Breast epithelium (tissue), 4 donors: Measurements from ENCODE around the gene PHF12. TPM values are rescaled to one million over a fixed set of nuclear protein-coding genes. Genes with fewer than 3 reads are reported as not detected.

Experiments used
- DNase-seq, 2 donors: peaks; one replicate each; pipeline ENCODE4 v3.0.0-alpha.2; 2019; ENCODE audit warnings: low spot score in 2 of 2
- H3K27ac ChIP-seq, 2 donors: fragments of 200-600 bp; sonication (generic) in 1 of 2; one replicate each; pipeline ENCODE4 v1.5.1; 2016 to 2019; ENCODE audit warnings: mild to moderate bottlenecking in 1 of 2
- H3K27me3 ChIP-seq, 2 donors: fragments of 200-600 bp; sonication (generic) in 1 of 2; one replicate each; pipeline versions ENCODE4 v1.5.1 to v1.6.0; 2017 to 2019; ENCODE audit warnings: control low read depth in 1 of 2, mild to moderate bottlenecking in 1 of 2
- H3K36me3 ChIP-seq: fragments of 200-600 bp; one replicate; pipeline ENCODE4 v1.5.1; 2019
- H3K4me1 ChIP-seq, 2 donors: fragments of 200-600 bp; sonication (generic); one replicate each; pipeline ENCODE4 v1.5.1; 2016 to 2019; ENCODE audit warnings: control low read depth in 1 of 2
- H3K4me3 ChIP-seq, 3 donors: fragments of 200-600 bp; sonication (generic); 1 replicate in 2 of 3; 2 replicates in 1 of 3; pipeline ENCODE4 v1.5.1; 2016 to 2019; ENCODE audit warnings: mild to moderate bottlenecking in 3 of 3, moderate library complexity in 2 of 3
- H3K9me3 ChIP-seq, 2 donors: fragments of 200-600 bp; sonication (generic) in 1 of 2; one replicate each; pipeline ENCODE4 v1.5.1; 2016 to 2019; ENCODE audit warnings: control low read depth in 1 of 2
- POLR2A ChIP-seq: fragments of 450-650 bp; IDR thresholded peaks from one replicate; pipeline ENCODE4 v1.6.1; 2016; ENCODE audit warnings: antibody characterized with exemption, mild to moderate bottlenecking, moderate library complexity
- POLR2AphosphoS5 ChIP-seq, 3 donors: sonication (generic); formaldehyde crosslinking; IDR thresholded peaks; one replicate each; pipeline ENCODE4 v1.6.1; 2017; ENCODE audit warnings: antibody characterized with exemption in 3 of 3
- intact Hi-C: fragments of 100-400 bp; cut with DNase I; formaldehyde crosslinking; loops from one replicate; pipeline ENCODE4 v1.15.1; 2023; ENCODE audit warnings: low total_unique reads
- total RNA-seq, 3 donors: library from RNA; depleted of rRNA; stranded (reverse); fragments of >200 nt; gene quantifications; one replicate each; pipeline ENCODE4 v1.1.0, GENCODE V29; 2016
- TF ChIP-seq, protein P1 (sequence below), 3 donors: fragments of 450-650 bp; IDR thresholded peaks; one replicate each; pipeline ENCODE4 v1.5.1; 2016 to 2017; ENCODE audit warnings: antibody characterized with exemption in 3 of 3, mild to moderate bottlenecking in 3 of 3, moderate library complexity in 3 of 3

PHF12 gene
- total RNA-seq, 3 donors from 2014 or later = 32.2 to 42.9 (median 40.3) TPM

DNA sequence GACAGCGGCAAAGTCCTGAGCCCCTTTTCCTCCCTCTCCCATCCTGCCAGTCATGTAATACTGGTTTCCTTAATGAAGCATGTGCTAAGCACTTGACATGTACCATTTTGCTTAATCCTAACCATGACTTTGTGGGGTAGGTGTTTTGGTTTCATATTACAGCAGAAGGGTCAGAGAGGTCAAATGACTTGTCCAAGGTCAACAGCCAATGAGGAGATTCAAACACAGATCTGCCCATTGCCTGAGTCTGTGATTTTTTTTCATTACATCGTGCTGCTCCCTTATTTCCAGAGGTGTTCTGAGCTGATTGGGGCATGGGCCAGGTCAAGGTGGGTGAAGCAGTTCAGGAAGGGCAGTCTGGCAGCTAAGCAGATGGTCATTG, 17.6 kb upstream of the PHF12 start:
- Histone ChIP-seq H3K4me3 (no peak overlapping the region), H3K27me3 (peaks cover 0 to 9% of the 10 kb centered on the region in 2 donors), H3K36me3 (no peaks in the 10 kb centered on the region), H3K27ac (no peak overlapping the region), H3K4me1 (no peaks in the 10 kb centered on the region), H3K9me3 (no peaks in the 10 kb centered on the region)
- intact Hi-C loops = loop anchor here (5.0 kb wide), 1 partner anchor 148 kb away; no protein-coding TSS in a partner anchor
- DNase-seq = no peak
- TF ChIP-seq, protein P1, sequence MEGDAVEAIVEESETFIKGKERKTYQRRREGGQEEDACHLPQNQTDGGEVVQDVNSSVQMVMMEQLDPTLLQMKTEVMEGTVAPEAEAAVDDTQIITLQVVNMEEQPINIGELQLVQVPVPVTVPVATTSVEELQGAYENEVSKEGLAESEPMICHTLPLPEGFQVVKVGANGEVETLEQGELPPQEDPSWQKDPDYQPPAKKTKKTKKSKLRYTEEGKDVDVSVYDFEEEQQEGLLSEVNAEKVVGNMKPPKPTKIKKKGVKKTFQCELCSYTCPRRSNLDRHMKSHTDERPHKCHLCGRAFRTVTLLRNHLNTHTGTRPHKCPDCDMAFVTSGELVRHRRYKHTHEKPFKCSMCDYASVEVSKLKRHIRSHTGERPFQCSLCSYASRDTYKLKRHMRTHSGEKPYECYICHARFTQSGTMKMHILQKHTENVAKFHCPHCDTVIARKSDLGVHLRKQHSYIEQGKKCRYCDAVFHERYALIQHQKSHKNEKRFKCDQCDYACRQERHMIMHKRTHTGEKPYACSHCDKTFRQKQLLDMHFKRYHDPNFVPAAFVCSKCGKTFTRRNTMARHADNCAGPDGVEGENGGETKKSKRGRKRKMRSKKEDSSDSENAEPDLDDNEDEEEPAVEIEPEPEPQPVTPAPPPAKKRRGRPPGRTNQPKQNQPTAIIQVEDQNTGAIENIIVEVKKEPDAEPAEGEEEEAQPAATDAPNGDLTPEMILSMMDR (IDR thresholded peaks at IDR 0.05) = no peak

DNA sequence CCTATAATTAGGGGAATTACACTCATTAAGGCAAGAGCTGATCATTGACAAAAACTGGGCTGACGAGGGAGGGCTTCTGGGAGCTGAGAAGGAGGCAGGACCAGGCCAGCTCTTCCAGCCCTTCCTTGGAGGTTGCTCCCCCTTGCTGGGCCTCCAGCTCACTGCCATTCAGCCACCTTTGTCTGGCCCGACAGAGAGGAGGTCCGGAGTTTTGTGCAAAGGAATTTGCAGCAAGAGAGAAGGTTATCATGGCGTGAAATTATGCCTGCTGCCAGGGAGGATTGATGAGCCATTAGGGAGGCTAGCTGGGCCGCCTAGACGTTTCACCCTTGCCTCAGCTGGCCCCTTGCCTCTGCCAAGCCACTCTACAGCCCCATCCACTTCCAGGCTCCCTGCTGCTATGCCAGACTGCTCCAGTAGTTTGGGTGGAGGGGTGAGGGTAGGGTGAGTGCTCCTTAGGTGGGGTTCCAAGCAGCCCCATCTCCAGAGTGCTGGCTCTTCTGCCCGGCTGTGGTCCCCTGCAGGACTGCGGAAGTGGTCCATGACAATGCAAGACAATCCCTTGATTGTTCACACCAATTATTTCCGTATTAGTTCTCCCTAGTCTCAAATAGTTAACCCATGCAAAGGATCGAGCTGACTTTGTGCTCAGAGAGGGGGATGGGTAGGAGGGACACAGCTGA, 17.1 kb upstream of the PHF12 start:
- H3K27ac ChIP-seq = no peak overlapping the region
- no peak for DNase-seq
- intact Hi-C loops = loop anchor here (5.0 kb wide), 1 partner anchor 149 kb away; no protein-coding TSS in a partner anchor
- H3K4me3 ChIP-seq = no peak overlapping the region
- no peak for TF ChIP-seq POLR2AphosphoS5 (IDR thresholded peaks at IDR 0.05)
- TF ChIP-seq POLR2A = no peak
- TF ChIP-seq, protein P1 (IDR thresholded peaks at IDR 0.05) = no peak
- no peaks in the 10 kb centered on the region for H3K9me3 ChIP-seq
- no peaks in the 10 kb centered on the region for H3K36me3 ChIP-seq
- peaks cover 0 to 13% of the 10 kb centered on the region in 2 donors for H3K27me3 ChIP-seq
- H3K4me1 ChIP-seq = no peaks in the 10 kb centered on the region

DNA sequence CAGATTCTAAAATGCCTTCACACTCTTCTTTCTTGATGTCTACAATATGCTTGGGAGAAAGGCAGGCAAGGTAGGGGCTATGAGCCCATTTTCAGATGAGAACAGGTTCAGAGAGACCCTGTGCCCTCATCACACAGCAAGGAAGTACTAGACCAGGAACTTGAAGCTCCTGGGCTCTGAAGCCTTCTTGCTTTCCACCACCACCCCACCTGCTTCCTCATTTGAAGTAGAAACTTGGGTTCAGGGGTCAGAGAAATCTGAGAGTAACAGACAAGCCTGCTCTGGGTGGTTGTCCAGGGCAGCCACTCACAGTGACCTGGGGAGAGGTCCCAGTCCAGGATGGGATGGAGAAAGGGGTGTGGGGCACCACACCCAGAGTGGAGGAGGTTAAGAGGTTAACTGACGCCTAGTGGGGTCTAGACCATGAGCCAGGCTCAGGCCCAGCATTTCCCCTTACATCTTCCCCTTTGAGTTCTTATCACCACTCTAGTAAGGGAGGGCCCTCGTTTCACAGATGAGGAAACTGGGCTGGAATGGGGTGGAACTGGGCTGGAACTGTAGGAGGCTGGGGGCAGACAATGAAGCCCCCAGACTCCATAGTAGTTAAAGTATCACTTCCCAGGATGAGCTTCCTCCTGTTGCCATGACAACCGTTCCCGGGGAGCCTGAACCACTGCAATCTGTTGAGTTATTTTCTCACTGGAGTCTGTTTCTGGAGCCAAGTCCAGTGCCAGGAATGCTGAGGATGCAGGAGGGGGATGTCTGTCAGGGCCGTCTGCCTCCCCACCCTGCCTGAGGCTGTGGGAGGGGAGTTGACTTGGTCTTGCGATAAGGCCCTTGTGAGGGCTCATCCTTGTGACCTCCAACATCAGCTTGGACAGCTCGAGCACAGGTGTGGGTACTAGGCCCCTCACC, 16.2 kb upstream of the PHF12 start:
- DNase-seq = no peak
- Histone ChIP-seq H3K4me3 (no peak overlapping the region), H3K27ac (no peak overlapping the region), H3K27me3 (peaks cover 0 to 13% of the 10 kb centered on the region in 2 donors), H3K4me1 (no peaks in the 10 kb centered on the region), H3K9me3 (no peaks in the 10 kb centered on the region), H3K36me3 (no peaks in the 10 kb centered on the region)
- intact Hi-C loops = loop anchor here (5.0 kb wide), 1 partner anchor 150 kb away; no protein-coding TSS in a partner anchor
- no peak for TF ChIP-seq POLR2AphosphoS5 (IDR thresholded peaks at IDR 0.05)
- TF ChIP-seq POLR2A = no peak
- TF ChIP-seq, protein P1 (IDR thresholded peaks at IDR 0.05) = no peak

DNA sequence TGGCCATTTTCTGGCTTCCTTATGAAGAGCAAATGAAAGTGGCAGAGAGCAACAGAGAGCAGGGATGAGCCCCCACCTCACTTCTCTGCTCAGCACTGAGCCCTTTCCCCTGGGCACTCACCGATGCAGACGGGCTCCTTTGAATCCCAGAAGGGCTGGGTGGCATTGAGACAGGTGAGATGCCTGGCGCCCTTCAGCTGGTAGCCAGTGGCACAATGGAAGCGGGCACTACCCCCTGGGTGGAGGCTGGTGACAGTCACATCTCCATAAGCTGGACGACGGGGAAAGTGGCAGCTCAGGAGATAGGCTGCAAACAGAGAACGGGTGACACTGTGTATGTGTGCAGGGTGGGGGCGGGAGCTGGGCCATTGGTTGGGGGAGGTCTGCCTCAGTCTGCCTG, 12.5 kb upstream of the PHF12 start:
- DNase-seq = no peak
- Histone ChIP-seq H3K27me3 (peaks cover 0 to 13% of the 10 kb centered on the region in 2 donors), H3K4me3 (no peak overlapping the region), H3K27ac (no peak overlapping the region), H3K36me3 (no peaks in the 10 kb centered on the region), H3K9me3 (no peaks in the 10 kb centered on the region), H3K4me1 (no peaks in the 10 kb centered on the region)
- TF ChIP-seq POLR2A = no peak
- TF ChIP-seq, protein P1 (IDR thresholded peaks at IDR 0.05) = no peak
- no peak for TF ChIP-seq POLR2AphosphoS5 (IDR thresholded peaks at IDR 0.05)
- intact Hi-C loops = no loop called here
